WTC11 (cell line): Measurements from ENCODE around the gene ARHGEF28. TPM values are rescaled to one million over a fixed set of nuclear protein-coding genes. Genes with fewer than 3 reads are reported as not detected.

ENCODE experiments used
- ATAC-seq: fragments of 200-7000 bp; cut with Tn5 transposase; 2 replicates; pipeline ENCODE4 v1.10.0; 2021; ENCODE audit warnings: mild to moderate bottlenecking, moderate library complexity
- CTCF ChIA-PET: fragments of 300-600 bp; sonication (Branson Sonifier 250); formaldehyde crosslinking; loops from one replicate; lab custom pipeline; 2021; ENCODE audit warnings: antibody characterized with exemption; lab: Charles Lee
- POLR2A ChIA-PET: fragments of 350-600 bp; sonication (Branson Sonifier 250); formaldehyde crosslinking; loops from one replicate; lab custom pipeline; 2021; ENCODE audit warnings: antibody characterized with exemption; lab: Charles Lee
- DNase-seq: peaks from one replicate; pipeline ENCODE4 v3.0.0; 2021; ENCODE audit warnings: low spot score
- H3K27ac Mint-ChIP-seq: 2 replicates; pipeline ENCODE4 v1.8.0; 2021; ENCODE audit warnings: mixed read lengths
- H3K27me3 Mint-ChIP-seq: 2 replicates; pipeline ENCODE4 v1.8.0; 2021; ENCODE audit warnings: low read depth, mild to moderate bottlenecking, moderate library complexity, mixed read lengths
- H3K36me3 Mint-ChIP-seq: 2 replicates; pipeline ENCODE4 v1.8.0; 2021; ENCODE audit warnings: mixed read lengths
- H3K4me1 Mint-ChIP-seq: 2 replicates; pipeline ENCODE4 v1.8.0; 2022; ENCODE audit warnings: mixed read lengths
- H3K4me3 Mint-ChIP-seq: 2 replicates; pipeline ENCODE4 v1.8.0; 2021; ENCODE audit warnings: mild to moderate bottlenecking, moderate library complexity, mixed read lengths
- H3K9me3 Mint-ChIP-seq: 2 replicates; pipeline ENCODE4 v1.8.0; 2021; ENCODE audit warnings: mixed read lengths
- GRHL2 ChIP-seq: fragments of 250-450 bp; sonication (Bioruptor Pico); IDR thresholded peaks from 2 replicates; pipeline ENCODE4 v1.8.0; 2022; ENCODE audit warnings: mild to moderate bottlenecking, moderate library complexity; ENCODE audit not compliant: insufficient replicate concordance, severe bottlenecking
- IRF2 ChIP-seq: sonication (generic); formaldehyde crosslinking; IDR thresholded peaks from 2 replicates; pipeline ENCODE4 v1.8.0; 2022; ENCODE audit warnings: low read depth, missing genetic modification reagents, borderline replicate concordance
- KAT7 ChIP-seq: sonication (generic); formaldehyde crosslinking; IDR thresholded peaks from 2 replicates; pipeline ENCODE4 v1.8.1; 2023; ENCODE audit warnings: missing genetic modification reagents, mild to moderate bottlenecking, borderline replicate concordance
- MYBL2 ChIP-seq: sonication (generic); formaldehyde crosslinking; IDR thresholded peaks from 2 replicates; pipeline ENCODE4 v1.8.1; 2023; ENCODE audit warnings: mild to moderate bottlenecking, moderate library complexity, missing genetic modification reagents
- NR1H2 ChIP-seq: sonication (generic); formaldehyde crosslinking; IDR thresholded peaks from 2 replicates; pipeline ENCODE4 v1.9.0; 2021; ENCODE audit warnings: mild to moderate bottlenecking, moderate library complexity, missing genetic modification reagents
- OVOL2 ChIP-seq: fragments of 250-450 bp; sonication (Bioruptor Pico); IDR thresholded peaks from 2 replicates; pipeline ENCODE4 v1.9.0; 2021; ENCODE audit warnings: mild to moderate bottlenecking, borderline replicate concordance
- PRRX2 ChIP-seq: fragments of 250-450 bp; sonication (Bioruptor Pico); IDR thresholded peaks from 2 replicates; pipeline ENCODE4 v1.8.0; 2021; ENCODE audit warnings: mild to moderate bottlenecking
- ZNF263 ChIP-seq: sonication (generic); formaldehyde crosslinking; IDR thresholded peaks from 2 replicates; pipeline ENCODE4 v1.8.1; 2022; ENCODE audit warnings: low read depth, mild to moderate bottlenecking, moderate library complexity, missing genetic modification reagents
- total RNA-seq: library from RNA; stranded (reverse); gene quantifications from 3 replicates; pipeline ENCODE4 v1.2.3, GENCODE V29; 2021
- TF ChIP-seq, protein P1 (sequence below): sonication (generic); formaldehyde crosslinking; IDR thresholded peaks from 2 replicates; pipeline ENCODE4 v1.8.1; 2023; ENCODE audit warnings: mild to moderate bottlenecking, missing genetic modification reagents
- TF ChIP-seq, protein P2 (sequence below): sonication (generic); formaldehyde crosslinking; IDR thresholded peaks from 2 replicates; pipeline ENCODE4 v1.8.1; 2022; ENCODE audit warnings: low read depth, mild to moderate bottlenecking, moderate library complexity, missing genetic modification reagents, borderline replicate concordance
- TF ChIP-seq, protein P3 (sequence below): sonication (generic); formaldehyde crosslinking; IDR thresholded peaks from 2 replicates; pipeline ENCODE4 v1.8.1; 2023; ENCODE audit warnings: mild to moderate bottlenecking, moderate library complexity, missing genetic modification reagents
- TF ChIP-seq, protein P4 (sequence below): sonication (generic); formaldehyde crosslinking; IDR thresholded peaks from 2 replicates; pipeline ENCODE4 v1.8.1; 2023; ENCODE audit warnings: mild to moderate bottlenecking, missing genetic modification reagents, moderate library complexity
- TF ChIP-seq, protein P5 (sequence below): sonication (generic); formaldehyde crosslinking; conservative IDR thresholded peaks from 2 replicates; pipeline ENCODE4 v1.8.1; 2022; ENCODE audit warnings: mild to moderate bottlenecking, missing genetic modification reagents
- TF ChIP-seq, protein P6 (sequence below): fragments of 200-600 bp; IDR thresholded peaks from 2 replicates; pipeline ENCODE4 v1.8.0; 2022; ENCODE audit warnings: antibody characterized with exemption
- TF ChIP-seq, protein P7 (sequence below): fragments of 250-450 bp; sonication (Bioruptor Pico); IDR thresholded peaks from 2 replicates; pipeline ENCODE4 v2.1.2; 2022; ENCODE audit warnings: mild to moderate bottlenecking, moderate library complexity
- TF ChIP-seq, protein P8 (sequence below): sonication (generic); formaldehyde crosslinking; IDR thresholded peaks from 2 replicates; pipeline ENCODE4 v1.8.0; 2023; ENCODE audit warnings: missing genetic modification reagents, mild to moderate bottlenecking, borderline replicate concordance

Gene ARHGEF28
- total RNA-seq, 1 experiment from 2014 or later = 0.96 TPM

DNA sequence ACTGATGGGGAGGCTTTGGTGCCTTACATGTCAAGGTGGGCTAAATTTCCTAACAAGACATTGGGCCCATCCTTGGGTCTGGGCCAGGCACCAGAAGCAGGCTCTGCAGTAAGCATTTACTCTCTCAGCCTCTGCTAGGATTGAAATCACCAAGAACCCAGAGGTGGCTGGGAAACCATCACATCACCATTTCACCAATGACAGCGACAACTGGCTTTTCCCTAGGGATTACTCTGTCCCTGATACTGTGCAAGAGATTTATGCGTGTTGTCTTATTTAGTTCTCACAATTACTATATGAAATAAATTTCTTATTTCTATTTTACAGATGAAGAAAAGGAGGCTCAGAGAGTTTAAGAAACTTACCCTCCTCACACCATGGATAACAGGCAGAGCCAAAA lies 342.2 kb downstream of the ARHGEF28 start:
- H3K9me3 Mint-ChIP-seq = 0 out of 2 replicates have a peak, but pooled peaks cover 3% of the 10 kb centered on the region
- DNase-seq (no peak), ATAC-seq (no peak)
- CTCF ChIA-PET = no interaction called here
- H3K36me3 Mint-ChIP-seq = no peaks in the 10 kb centered on the region
- POLR2A ChIA-PET = no interaction called here
- H3K27me3 Mint-ChIP-seq = no peaks in the 10 kb centered on the region
- no peak overlapping the region for H3K27ac Mint-ChIP-seq
- no peak overlapping the region for H3K4me3 Mint-ChIP-seq
- peaks cover 12% of the 10 kb centered on the region for H3K4me1 Mint-ChIP-seq
- TF ChIP-seq IRF2 (CRISPR knock-in tag) (no peak), PRRX2 (CRISPR knock-in tag) (no peak), ZNF263 (no peak), MYBL2 (CRISPR knock-in tag) (no peak), KAT7 (CRISPR knock-in tag) (no peak), NR1H2 (CRISPR knock-in tag) (no peak)
- TF ChIP-seq, protein P1, sequence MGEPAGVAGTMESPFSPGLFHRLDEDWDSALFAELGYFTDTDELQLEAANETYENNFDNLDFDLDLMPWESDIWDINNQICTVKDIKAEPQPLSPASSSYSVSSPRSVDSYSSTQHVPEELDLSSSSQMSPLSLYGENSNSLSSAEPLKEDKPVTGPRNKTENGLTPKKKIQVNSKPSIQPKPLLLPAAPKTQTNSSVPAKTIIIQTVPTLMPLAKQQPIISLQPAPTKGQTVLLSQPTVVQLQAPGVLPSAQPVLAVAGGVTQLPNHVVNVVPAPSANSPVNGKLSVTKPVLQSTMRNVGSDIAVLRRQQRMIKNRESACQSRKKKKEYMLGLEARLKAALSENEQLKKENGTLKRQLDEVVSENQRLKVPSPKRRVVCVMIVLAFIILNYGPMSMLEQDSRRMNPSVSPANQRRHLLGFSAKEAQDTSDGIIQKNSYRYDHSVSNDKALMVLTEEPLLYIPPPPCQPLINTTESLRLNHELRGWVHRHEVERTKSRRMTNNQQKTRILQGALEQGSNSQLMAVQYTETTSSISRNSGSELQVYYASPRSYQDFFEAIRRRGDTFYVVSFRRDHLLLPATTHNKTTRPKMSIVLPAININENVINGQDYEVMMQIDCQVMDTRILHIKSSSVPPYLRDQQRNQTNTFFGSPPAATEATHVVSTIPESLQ (CRISPR knock-in tag) = no peak
- TF ChIP-seq, protein P2, sequence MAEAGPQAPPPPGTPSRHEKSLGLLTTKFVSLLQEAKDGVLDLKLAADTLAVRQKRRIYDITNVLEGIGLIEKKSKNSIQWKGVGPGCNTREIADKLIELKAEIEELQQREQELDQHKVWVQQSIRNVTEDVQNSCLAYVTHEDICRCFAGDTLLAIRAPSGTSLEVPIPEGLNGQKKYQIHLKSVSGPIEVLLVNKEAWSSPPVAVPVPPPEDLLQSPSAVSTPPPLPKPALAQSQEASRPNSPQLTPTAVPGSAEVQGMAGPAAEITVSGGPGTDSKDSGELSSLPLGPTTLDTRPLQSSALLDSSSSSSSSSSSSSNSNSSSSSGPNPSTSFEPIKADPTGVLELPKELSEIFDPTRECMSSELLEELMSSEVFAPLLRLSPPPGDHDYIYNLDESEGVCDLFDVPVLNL (CRISPR knock-in tag) = no peak
- TF ChIP-seq, protein P3, sequence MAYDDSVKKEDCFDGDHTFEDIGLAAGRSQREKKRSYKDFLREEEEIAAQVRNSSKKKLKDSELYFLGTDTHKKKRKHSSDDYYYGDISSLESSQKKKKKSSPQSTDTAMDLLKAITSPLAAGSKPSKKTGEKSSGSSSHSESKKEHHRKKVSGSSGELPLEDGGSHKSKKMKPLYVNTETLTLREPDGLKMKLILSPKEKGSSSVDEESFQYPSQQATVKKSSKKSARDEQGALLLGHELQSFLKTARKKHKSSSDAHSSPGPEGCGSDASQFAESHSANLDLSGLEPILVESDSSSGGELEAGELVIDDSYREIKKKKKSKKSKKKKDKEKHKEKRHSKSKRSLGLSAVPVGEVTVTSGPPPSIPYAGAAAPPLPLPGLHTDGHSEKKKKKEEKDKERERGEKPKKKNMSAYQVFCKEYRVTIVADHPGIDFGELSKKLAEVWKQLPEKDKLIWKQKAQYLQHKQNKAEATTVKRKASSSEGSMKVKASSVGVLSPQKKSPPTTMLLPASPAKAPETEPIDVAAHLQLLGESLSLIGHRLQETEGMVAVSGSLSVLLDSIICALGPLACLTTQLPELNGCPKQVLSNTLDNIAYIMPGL (CRISPR knock-in tag) = no peak
- TF ChIP-seq, protein P4, sequence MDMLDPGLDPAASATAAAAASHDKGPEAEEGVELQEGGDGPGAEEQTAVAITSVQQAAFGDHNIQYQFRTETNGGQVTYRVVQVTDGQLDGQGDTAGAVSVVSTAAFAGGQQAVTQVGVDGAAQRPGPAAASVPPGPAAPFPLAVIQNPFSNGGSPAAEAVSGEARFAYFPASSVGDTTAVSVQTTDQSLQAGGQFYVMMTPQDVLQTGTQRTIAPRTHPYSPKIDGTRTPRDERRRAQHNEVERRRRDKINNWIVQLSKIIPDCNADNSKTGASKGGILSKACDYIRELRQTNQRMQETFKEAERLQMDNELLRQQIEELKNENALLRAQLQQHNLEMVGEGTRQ (CRISPR knock-in tag) = no peak
- TF ChIP-seq, protein P5, sequence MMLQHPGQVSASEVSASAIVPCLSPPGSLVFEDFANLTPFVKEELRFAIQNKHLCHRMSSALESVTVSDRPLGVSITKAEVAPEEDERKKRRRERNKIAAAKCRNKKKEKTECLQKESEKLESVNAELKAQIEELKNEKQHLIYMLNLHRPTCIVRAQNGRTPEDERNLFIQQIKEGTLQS = no peak
- TF ChIP-seq, protein P6, sequence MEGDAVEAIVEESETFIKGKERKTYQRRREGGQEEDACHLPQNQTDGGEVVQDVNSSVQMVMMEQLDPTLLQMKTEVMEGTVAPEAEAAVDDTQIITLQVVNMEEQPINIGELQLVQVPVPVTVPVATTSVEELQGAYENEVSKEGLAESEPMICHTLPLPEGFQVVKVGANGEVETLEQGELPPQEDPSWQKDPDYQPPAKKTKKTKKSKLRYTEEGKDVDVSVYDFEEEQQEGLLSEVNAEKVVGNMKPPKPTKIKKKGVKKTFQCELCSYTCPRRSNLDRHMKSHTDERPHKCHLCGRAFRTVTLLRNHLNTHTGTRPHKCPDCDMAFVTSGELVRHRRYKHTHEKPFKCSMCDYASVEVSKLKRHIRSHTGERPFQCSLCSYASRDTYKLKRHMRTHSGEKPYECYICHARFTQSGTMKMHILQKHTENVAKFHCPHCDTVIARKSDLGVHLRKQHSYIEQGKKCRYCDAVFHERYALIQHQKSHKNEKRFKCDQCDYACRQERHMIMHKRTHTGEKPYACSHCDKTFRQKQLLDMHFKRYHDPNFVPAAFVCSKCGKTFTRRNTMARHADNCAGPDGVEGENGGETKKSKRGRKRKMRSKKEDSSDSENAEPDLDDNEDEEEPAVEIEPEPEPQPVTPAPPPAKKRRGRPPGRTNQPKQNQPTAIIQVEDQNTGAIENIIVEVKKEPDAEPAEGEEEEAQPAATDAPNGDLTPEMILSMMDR = no peak

DNA sequence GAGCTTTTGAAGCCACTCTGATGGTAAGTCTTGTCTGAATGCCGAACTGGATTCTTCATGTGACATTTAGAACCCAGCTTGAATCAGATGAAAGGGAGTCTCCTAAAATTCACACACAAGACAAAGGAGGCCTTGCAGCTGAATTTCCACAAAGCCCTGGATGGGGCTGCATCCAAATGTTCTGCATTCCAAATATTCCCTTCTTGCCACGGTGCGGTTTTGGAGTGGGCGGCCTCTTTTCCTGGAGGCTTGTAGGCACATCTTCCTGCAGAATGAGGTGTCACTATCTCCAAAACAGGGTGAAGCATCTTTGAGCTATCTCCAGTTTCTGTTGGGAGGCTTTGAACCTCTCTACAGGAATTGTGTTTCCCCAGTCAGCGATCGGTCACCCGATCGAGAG lies 342.7 kb downstream of the ARHGEF28 start:
- H3K4me3 Mint-ChIP-seq = no peak overlapping the region
- ChIA-PET POLR2A (no interaction called here), CTCF (no interaction called here)
- DNase-seq (no peak), ATAC-seq (no peak)
- H3K36me3 Mint-ChIP-seq = no peaks in the 10 kb centered on the region
- H3K27me3 Mint-ChIP-seq = no peaks in the 10 kb centered on the region
- no peak overlapping the region for H3K27ac Mint-ChIP-seq
- peaks cover 12% of the 10 kb centered on the region for H3K4me1 Mint-ChIP-seq
- 0 out of 2 replicates have a peak, but pooled peaks cover 3% of the 10 kb centered on the region for H3K9me3 Mint-ChIP-seq
- TF ChIP-seq, protein P1 (CRISPR knock-in tag) = no peak
- TF ChIP-seq OVOL2 = no peak
- no peak for TF ChIP-seq IRF2 (CRISPR knock-in tag)
- TF ChIP-seq, protein P7, sequence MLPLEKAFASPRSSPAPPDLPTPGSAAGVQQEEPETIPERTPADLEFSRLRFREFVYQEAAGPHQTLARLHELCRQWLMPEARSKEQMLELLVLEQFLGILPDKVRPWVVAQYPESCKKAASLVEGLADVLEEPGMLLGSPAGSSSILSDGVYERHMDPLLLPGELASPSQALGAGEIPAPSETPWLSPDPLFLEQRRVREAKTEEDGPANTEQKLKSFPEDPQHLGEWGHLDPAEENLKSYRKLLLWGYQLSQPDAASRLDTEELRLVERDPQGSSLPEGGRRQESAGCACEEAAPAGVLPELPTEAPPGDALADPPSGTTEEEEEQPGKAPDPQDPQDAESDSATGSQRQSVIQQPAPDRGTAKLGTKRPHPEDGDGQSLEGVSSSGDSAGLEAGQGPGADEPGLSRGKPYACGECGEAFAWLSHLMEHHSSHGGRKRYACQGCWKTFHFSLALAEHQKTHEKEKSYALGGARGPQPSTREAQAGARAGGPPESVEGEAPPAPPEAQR (CRISPR knock-in tag) = no peak
- no peak for TF ChIP-seq KAT7 (CRISPR knock-in tag)
- no peak for TF ChIP-seq GRHL2 (CRISPR knock-in tag)
- TF ChIP-seq, protein P8, sequence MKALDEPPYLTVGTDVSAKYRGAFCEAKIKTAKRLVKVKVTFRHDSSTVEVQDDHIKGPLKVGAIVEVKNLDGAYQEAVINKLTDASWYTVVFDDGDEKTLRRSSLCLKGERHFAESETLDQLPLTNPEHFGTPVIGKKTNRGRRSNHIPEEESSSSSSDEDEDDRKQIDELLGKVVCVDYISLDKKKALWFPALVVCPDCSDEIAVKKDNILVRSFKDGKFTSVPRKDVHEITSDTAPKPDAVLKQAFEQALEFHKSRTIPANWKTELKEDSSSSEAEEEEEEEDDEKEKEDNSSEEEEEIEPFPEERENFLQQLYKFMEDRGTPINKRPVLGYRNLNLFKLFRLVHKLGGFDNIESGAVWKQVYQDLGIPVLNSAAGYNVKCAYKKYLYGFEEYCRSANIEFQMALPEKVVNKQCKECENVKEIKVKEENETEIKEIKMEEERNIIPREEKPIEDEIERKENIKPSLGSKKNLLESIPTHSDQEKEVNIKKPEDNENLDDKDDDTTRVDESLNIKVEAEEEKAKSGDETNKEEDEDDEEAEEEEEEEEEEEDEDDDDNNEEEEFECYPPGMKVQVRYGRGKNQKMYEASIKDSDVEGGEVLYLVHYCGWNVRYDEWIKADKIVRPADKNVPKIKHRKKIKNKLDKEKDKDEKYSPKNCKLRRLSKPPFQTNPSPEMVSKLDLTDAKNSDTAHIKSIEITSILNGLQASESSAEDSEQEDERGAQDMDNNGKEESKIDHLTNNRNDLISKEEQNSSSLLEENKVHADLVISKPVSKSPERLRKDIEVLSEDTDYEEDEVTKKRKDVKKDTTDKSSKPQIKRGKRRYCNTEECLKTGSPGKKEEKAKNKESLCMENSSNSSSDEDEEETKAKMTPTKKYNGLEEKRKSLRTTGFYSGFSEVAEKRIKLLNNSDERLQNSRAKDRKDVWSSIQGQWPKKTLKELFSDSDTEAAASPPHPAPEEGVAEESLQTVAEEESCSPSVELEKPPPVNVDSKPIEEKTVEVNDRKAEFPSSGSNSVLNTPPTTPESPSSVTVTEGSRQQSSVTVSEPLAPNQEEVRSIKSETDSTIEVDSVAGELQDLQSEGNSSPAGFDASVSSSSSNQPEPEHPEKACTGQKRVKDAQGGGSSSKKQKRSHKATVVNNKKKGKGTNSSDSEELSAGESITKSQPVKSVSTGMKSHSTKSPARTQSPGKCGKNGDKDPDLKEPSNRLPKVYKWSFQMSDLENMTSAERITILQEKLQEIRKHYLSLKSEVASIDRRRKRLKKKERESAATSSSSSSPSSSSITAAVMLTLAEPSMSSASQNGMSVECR (CRISPR knock-in tag) = no peak
- TF ChIP-seq, protein P4 (CRISPR knock-in tag) = no peak
